Measurements from ENCODE around the gene JAKMIP1. TPM values are rescaled to one million over a fixed set of nuclear protein-coding genes. Genes with fewer than 3 reads are reported as not detected.

Gene JAKMIP1
- total RNA-seq, 1 donor from 2014 or later, result 0.89 TPM

- no peak overlapping the region for H3K27ac Mint-ChIP-seq
These were observed 4.7 kb upstream of the JAKMIP1 start for GRCh38 chr4:6204871-6205566.

DNA sequence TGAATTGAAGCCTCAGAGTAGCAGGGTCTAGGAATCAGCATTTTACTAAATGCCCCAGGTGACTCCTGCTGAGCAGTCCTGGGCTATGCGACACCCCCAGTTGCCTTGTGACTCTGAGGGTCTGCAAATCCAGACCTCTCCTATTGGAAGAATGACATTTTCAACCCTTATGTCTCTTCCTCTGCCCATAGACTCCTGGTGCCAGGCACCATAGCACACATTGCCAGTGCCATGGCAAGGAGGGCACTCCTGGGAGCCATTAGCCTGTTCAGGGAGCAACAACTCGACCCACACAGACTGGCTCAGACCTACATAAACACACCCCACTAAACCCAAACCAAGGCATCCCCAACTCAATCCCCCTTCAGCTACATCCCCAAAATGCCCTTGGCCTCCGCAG, 3.7 kb upstream of the JAKMIP1 start:
- H3K9me3 Mint-ChIP-seq (ENCODE audit: low read depth), result no peaks in the 10 kb centered on the region
- peaks cover 38% of the 10 kb centered on the region for H3K27me3 Mint-ChIP-seq
- H3K36me3 Mint-ChIP-seq (ENCODE audit: insufficient read depth), result no peaks in the 10 kb centered on the region
- no peaks in the 10 kb centered on the region for H3K4me1 Mint-ChIP-seq (ENCODE audit: low read depth)
- no peak for TF ChIP-seq CTCF (IDR thresholded peaks at IDR 0.05; ENCODE audit: unreplicated experiment)
- DNase-seq (ENCODE audit: low spot score, unreplicated experiment), result no peak
- H3K4me3 Mint-ChIP-seq (ENCODE audit: low read depth), result no peak overlapping the region
- H3K27ac Mint-ChIP-seq, result peak overlapping the region; percentile 52

More at GRCh38 chr4:6204871-6205566, 4.7 kb upstream of the JAKMIP1 start:
- Mint-ChIP-seq H3K4me1 (ENCODE audit: low read depth) (no peaks in the 10 kb centered on the region), H3K27me3 (peaks cover 38% of the 10 kb centered on the region), H3K36me3 (ENCODE audit: insufficient read depth) (no peaks in the 10 kb centered on the region), H3K4me3 (ENCODE audit: low read depth) (no peak overlapping the region), H3K9me3 (ENCODE audit: low read depth) (no peaks in the 10 kb centered on the region)
- TF ChIP-seq CTCF (IDR thresholded peaks at IDR 0.05; ENCODE audit: unreplicated experiment), result no peak
- DNase-seq (ENCODE audit: low spot score, unreplicated experiment), result no peak

DNA sequence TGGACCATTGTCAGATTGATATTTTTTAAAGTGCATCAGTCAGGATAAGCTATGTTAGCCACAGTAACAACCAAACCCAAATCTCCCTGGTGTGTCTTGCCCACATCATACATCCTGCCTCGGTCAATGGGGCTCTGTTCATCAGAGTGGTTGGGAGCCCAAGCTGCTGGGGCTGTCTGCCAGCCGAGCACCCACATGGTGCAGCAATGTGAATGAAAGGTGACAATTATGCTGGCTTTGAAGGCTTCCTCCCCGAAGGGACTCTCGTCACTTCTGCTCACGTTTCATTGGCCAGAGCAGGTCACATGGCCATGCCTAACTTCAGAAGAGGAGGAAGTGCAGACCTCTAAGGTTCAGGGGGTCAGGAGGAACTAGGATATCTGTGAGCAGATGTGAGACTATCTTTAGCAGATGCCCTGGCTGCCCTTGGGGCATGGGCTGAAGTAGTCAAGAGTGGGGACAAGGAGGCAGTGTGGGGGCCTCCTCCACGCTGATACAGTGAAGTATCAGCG, 1.3 kb upstream of the JAKMIP1 start:
- peaks cover 55% of the 10 kb centered on the region for H3K27me3 Mint-ChIP-seq
- no peaks in the 10 kb centered on the region for H3K9me3 Mint-ChIP-seq (ENCODE audit: low read depth)
- peaks cover 2% of the 10 kb centered on the region for H3K4me1 Mint-ChIP-seq (ENCODE audit: low read depth)
- no peaks in the 10 kb centered on the region for H3K36me3 Mint-ChIP-seq (ENCODE audit: insufficient read depth)
- H3K4me3 Mint-ChIP-seq (ENCODE audit: low read depth), result peak overlapping the region; percentile 50
- no peak for TF ChIP-seq CTCF (IDR thresholded peaks at IDR 0.05; ENCODE audit: unreplicated experiment)
- no peak for DNase-seq (ENCODE audit: low spot score, unreplicated experiment)
- H3K27ac Mint-ChIP-seq, result no peak overlapping the region

- peaks cover 57% of the 10 kb centered on the region for H3K27me3 Mint-ChIP-seq
- DNase-seq (ENCODE audit: low spot score, unreplicated experiment), result no peak
- H3K27ac Mint-ChIP-seq, result peak overlapping the region; percentile 70
- H3K4me3 Mint-ChIP-seq (ENCODE audit: low read depth), result peak overlapping the region; percentile 69
- H3K36me3 Mint-ChIP-seq (ENCODE audit: insufficient read depth), result no peaks in the 10 kb centered on the region
- H3K9me3 Mint-ChIP-seq (ENCODE audit: low read depth), result no peaks in the 10 kb centered on the region
- TF ChIP-seq CTCF (IDR thresholded peaks at IDR 0.05; ENCODE audit: unreplicated experiment), result no peak
- peaks cover 2% of the 10 kb centered on the region for H3K4me1 Mint-ChIP-seq (ENCODE audit: low read depth)
These were observed 593 bp upstream of the JAKMIP1 start for GRCh38 chr4:6200922-6201362.

DNA sequence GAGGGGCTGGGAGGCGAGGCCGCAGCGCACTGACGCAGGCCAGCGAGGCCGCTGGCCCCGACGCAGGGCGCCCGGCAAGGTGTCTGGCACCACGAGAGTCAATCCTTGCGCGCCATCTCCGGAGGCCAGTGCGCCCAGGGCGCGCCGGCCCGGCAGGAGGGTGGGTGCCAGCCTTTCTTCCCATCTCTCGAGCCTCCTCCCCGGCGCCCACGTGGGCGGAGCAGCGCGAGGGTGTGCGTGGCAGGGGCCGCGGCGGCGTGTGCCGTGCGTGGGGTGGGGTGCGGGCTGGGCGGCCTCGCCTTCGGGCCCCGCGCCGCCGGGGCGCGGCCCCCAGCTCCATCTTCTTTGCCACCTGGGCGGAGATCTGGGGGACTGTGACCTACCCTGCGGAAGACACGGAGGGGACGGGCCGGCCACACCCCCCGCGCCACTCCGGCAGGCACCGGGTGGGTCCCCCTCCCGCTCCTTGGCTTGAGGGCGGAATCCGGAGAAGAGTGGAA, 877 bp downstream of the JAKMIP1 start:
- no peak for TF ChIP-seq CTCF (IDR thresholded peaks at IDR 0.05; ENCODE audit: unreplicated experiment)
- Mint-ChIP-seq H3K4me3 (ENCODE audit: low read depth) (no peak overlapping the region), H3K36me3 (ENCODE audit: insufficient read depth) (no peaks in the 10 kb centered on the region), H3K4me1 (ENCODE audit: low read depth) (peaks cover 2% of the 10 kb centered on the region), H3K27me3 (peaks cover 60% of the 10 kb centered on the region), H3K27ac (no peak overlapping the region), H3K9me3 (ENCODE audit: low read depth) (no peaks in the 10 kb centered on the region)
- DNase-seq (ENCODE audit: low spot score, unreplicated experiment), result no peak

Data from progenitor cell of endocrine pancreas (in vitro differentiated cells).